Sigmoid colon (tissue), 4 donors: ENCODE measurements around the gene ARF1.

Experiments used
- POLR2A ChIP-seq, 2 donors: fragments of 450-650 bp; IDR thresholded peaks; one replicate each; pipeline ENCODE4 v1.6.1; 2016; ENCODE audit warnings: antibody characterized with exemption in 2 of 2, mild to moderate bottlenecking in 2 of 2, moderate library complexity in 2 of 2
- POLR2AphosphoS5 ChIP-seq, 4 donors: sonication (generic); formaldehyde crosslinking; IDR thresholded peaks; one replicate each; pipeline ENCODE4 v1.6.1; 2017; ENCODE audit warnings: antibody characterized with exemption in 4 of 4

DNA sequence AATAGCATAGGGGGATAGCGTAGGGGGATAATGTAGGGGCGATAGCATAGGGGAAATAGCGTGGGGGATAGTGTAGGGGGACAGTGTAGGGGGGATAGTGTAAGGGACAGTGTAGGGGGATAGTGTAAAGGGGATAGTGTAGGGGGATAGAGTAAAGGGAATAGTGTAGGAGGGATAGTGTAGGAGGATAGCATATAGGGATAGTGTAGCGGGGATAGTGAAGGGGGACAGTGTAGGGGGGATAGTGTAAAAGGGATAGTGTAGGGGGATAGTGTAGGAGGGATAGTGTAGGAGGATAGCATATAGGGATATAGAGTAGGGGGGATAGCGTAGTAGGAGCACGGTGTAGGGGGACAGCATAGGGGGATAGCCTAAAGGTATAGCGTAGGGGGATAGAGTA is 14.1 kb upstream of the ARF1 start:
- TF ChIP-seq POLR2AphosphoS5 (IDR thresholded peaks at IDR 0.05) (no peak), POLR2A (IDR thresholded peaks at IDR 0.05) (no peak)
